ENCODE data around the gene USP36.

Gene USP36

DNA sequence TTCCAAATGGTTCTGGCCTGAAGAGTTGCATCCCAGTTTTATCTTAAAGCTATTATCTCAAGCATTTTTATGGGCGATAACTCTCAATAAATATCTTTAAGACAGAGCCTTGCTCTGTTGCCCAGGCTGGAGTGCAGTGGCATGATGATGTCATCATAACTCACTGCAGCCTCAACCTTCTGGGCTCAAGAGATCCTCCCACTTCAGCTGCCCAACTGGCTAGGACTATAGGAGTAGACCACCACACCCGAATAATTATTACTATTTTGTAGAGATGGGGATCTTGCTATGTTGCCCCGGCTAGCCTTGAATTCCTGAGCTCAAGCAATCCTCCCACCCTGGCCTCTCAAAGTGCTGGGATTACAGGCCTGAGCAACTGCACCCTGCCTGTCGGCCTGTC, 32.5 kb downstream of the USP36 start:
- DNase-seq: no peak

DNA sequence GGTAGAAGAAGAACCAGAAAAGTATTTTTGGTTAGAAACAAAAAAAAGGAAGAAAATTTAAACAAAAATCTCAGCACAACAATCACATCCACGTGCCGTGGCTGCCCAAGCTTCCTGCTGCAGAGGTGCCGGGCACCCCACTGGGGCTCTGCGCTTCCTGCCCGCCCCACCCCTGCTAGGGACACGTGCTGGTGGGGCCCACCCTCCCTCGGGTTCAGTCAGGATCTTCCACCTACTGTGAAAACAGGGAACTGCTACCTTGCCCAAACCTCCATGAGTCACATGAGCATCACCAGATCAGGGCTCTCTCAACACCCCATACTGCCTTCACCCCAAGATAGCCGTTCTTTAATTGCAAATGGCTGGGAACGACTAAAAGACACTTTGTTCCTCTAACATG, 34.2 kb downstream of the USP36 start:
- DNase-seq: peak; percentile 60

DNA sequence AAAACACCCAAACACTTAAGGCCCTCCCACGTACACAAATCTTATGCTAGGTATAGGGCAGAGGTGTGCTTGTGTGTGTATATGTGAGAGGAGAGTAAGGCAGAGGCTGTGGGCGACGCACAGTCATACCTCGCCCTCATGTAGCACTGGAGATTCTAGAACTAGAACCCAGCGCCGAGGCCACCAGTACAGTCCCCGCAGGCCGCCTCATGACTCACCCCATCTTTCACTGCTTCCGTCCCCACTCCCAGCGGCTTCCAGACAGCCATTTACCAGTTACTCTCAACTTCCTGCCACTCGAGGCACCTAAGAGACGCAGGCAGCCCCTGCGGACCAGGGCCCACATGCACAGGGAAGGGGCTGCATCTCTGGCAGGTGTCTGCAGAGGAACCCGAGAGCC, 35.3 kb downstream of the USP36 start:
- peak; percentile 81 for DNase-seq

DNA sequence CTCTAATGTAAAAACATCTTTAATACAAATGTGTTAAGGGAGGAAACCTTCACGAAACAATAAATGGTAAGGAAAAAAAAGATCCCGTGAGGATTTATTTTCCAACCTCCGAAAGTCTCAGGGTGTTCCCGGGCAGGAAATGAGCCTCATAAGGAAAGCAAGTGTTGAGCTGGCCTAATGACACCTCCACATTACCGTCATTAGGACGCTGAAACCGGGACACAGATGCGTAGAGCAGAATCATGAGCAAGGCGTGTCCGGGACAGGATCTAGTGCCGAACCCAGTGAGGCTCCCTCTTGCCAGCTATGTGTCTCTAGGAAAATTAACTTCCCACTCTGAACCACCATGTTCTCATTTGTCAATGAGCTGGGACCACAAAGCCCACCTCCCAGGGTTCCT, 35.8 kb downstream of the USP36 start:
- DNase-seq: peak; percentile 55

DNA sequence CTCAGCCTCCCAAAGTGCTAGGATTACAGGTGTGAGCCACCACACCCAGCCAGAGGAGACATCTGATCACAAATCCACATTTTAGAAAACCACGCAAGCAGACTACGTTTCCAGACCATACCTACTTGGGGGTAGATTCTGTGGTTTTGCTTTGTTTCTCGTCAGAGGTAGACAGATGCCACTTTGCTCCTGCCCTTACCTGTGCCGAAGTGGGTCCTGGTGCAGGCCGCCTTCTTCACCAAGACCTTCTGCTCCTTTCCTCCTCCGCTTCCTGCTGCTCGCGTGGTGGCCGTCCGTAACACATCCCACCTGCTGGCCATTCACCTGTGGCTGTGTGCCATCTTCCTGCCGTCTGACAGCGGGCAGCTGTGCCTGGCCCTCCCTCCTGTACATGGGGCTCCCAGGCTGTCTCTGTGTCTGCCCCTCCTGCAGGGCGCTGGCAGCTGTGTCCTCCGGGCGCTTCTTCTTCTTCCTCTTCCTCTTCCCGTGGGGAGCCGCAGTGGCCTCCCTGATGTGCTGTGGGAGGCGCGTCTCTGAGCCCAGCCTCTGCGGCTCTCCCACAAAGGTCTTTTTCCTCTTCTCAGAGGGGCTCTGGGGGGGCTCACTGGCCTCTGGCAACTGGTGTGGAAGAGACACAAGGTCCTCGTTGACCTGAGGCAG, 37.3 kb downstream of the USP36 start:
- DNase-seq: no peak

DNA sequence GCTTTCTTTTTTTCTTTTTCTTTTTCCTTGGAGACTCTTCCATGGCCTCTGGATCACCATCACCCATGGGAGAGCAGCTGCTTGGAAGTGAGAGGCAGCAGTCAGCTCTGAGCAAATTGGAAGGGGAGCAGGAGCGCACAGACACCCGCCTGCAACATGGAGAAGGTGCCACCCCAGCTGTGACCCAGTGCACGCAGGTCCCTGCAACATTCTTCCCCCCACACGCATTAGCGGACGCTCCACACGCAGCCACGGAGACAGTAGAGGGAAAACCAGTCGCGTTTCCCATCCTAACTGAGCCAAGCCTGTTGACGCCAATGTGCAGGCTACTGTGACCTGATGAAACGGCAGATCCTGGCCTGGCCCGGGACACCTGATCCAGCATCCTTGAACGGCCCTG, 38.2 kb downstream of the USP36 start:
- no peak for DNase-seq

DNA sequence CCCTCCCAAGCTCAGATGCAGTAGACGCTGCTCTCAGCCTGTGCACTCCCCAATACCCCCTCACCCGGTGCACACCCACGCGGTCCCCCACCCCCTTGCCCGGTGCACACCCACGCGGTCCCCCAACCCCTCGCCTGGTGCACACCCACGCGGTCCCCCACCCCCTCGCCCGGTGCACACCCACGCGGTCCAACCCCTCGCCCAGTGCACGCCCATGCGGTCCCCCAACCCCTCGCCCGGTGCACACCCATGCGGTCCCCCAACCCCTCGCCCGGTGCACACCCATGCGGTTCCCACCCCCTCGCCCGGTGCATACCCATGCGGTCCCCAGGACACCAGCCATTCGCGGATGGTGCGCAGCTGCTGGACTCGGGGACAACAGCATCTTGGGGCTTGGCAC, 38.6 kb downstream of the USP36 start:
- no peak for DNase-seq

DNA sequence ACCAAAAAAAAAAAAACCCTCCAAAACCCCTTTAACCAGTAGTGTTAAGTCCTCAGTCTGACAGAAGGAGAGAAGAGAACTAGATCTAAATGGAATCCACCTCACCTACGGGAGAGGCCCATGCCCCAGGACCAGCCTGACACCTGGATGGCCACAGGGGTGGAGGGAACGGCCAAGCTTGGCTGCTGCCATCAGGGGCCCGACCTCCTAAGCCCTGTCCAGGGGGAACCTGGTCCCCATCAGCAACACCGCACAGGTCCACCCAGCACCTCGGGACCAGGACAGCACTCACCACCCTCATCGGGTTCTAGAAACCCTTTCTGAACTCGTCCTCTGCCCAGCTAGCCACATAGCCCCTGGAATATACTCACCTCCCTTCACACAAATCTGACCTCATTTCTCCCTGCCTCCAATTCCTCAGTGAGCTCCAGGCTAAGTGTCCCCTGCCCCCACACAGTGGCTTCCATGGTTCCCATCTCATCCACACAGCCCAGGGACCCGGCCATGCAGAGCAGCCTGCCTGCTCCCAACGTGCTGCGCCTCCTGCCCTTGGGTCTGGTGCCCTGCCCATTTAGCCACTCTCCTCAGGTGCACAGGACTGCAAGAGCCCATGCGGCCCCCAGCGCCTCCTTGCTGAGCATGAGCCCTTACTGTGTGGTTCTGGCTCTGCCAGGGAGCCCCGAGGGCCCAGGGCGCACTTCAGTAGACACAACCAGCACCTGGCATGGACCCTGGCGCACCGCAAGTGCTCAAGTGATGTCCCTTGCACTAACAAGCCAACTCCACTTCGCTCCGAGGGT, 40.3 kb downstream of the USP36 start:
- no peak for DNase-seq

DNA sequence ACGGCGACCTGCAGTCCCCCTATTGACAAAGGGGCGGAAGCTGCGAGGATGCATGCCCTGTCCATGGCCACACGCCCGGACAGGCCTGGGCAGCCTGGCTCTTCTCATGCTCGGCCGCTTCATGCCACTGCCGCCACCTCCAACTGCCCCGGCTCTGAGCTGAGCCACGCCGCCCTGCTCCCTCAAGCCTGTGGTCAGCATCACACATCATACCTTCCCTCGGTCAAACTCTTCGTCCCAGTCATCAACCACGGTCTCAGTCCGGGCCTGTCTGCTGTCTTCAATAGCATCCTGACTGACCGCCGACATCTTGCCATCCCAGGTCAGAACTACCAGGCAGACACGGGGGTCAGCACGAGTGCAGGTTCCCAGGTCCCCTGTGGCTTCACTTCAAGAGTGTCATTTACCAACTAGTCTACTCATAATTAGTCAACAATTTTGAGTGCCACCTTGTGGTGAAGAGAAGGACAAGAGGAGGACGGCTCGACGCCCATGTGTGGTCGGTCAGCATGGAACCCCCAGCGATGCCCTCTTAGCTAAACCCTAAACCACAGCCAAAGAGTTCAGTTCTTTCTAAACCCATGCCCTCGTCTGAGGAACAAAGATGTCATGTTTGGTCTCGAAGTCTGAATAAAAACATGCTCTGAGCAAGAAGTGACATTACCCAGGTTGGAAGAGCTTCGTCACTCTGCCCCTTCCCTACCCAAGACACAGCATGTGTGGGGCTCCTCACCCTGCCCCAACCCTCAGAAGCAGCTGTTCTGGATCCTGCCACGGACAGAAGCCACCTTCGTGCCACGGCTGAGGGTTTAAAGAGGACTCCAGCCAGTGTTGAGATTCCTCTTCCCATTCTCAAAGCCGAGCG, 41.7 kb downstream of the USP36 start:
- peak; percentile 24 for DNase-seq

DNA sequence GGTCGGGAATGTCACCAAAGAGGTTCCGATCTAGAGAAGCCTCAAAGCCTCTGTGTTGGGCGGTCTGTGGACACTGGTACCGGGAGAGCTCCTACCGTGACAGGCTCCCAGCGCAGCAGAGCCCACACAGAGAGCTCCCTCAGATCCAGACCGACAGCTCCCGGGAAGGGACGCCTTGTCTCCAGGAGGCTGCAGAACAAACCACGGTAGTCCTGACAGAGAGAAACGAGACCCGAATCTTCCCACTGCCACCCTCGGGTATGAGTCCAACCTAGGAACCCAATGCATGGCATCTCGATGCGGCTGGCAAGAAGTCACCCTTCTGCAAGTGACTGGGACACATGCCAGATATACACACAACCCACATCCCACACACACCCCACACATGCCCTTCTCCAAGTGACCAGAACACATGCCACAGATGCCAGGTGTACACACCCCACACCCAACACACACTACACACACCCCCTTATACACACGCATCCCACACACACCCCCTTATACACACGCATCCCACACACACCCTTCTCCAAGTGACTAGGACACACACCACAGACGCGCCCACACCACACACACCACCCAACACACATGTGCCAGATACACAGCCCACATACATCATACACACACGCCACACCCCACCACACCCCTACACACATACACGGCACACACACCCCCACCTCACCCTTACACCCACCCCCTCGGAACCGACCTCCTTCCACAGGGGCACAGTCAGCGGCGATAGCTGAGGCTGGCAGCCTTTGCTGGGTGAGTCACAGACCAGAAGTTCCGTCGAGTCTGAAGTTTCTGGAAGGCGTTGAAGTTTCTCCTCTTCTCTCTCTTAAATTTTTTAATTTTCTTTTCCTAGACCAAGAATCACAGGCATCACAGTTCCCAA, 42.7 kb downstream of the USP36 start:
- peak; percentile 28 for DNase-seq

DNA sequence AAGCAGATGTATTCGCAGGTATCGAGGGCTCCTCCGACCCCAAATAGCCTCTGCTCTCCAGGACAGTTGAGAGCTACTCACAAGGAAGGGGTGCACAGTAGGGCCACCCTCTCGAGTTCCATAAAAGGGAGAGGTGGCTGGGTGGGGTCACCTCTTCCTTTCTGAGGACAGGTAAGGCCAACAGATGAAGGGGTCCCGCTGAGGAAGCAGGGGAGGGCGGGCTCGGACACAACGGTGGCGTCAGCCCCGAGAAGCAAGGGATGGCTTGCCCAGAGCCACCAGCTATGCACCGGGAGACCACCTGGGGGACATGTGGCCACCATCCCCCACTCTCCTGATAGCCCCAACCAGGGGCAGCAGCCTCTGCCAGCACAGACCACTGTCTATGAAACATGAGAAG, 43.4 kb downstream of the USP36 start:
- DNase-seq: no peak

DNA sequence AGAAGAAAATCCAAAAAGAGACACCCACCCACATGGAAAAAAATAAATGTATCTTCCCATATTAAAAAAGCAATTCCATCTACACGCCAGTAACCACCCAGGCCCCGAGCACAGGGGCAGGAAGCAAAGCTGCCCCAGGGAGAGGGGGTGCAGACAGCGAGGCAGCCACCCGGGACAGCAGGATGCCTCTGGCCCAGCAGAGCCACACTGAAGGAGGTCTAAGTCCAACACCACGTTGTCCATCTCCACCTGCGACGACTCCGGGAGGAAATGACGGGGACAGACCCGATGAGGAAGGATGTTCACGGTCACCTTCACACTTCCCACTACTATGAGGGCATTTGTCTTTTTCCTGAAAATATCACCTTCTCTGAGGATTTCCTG, 44.1 kb downstream of the USP36 start:
- DNase-seq: no peak

DNA sequence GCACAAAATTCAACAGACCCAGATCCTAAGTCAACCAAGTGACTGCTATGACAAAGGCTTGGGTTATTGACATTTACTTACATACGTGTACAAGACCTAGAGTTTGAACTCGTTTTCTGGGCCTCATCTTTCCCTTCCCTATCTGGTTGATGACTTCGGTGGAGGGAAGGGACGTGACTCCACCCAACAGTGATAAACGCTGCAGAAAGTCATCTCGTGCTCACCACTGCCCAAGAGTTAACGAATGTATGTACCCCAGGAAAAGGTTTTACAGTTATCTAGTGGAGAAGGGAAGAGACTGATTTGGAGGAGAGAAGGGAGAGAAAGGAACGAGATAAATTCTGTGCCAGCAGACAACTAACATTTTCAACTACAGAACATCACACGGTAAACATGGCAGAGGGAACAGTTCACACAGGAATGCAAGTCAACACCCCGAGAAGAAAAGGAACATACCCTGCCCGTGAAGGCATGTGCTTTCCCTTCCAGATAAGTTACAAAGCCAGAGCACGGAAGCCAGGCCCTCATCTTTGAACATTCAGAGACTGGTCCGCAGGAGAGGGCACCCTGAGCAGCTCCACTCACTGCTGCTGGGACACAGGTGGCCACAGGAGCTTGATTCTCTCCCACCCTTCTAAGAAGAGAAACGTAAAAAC, 44.6 kb downstream of the USP36 start:
- no peak for DNase-seq

DNA sequence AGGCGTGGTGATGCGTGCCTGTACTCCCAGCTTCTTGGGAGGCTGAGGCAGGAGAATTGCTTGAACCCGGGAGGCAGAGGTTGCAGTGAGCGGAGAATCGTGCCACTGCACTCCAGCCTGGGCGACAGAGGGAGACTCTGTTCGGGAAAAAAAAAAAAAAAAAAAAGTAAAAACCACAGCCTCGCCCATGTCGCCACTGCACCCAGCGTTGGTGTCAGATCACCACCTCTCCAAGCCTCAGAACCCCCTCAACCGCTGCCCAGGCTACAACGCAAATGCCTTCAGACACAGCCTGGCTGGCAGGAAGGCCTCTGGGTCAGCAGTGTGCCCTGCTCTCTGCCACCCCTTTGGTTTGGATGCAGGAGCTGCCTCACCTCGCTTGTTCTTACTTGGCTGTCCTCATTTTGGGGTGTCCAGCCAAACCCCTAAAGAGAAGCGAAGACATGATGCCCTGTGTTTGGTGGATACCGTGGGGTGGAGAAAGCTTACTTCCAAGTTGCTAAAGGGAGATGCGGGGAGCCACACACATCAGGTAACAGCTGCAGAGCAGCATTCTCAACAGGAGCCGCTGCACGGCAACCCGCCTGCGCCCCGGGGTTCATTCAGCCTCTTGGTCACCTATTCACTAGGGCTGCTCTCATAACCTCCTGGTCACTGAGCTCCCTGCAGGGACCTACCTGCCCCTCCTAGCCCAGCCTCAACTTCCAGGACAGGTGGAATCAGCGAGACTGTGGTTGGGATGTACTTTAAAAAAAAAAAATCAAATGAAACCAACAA, 45.6 kb downstream of the USP36 start:
- DNase-seq: no peak

DNA sequence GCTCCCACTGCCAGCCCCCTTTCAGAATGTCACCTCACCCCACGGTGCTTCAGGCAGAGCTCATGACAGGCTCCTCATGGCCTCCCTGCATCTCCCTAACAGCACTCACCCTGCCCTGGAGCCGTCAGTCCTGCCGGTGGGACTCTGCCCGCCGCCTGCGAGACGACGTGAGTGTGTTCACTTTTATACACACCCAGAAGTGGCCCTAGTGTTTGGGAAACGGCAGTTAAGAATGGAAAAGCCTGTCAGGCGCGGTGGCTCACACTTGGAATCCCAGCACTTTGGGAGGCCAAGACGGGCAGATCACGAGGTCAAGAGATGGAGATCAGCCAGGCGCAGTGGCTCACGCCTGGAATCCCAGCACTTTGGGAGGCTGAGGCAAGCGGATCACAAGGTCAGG, 46.2 kb downstream of the USP36 start:
- no peak for DNase-seq

DNA sequence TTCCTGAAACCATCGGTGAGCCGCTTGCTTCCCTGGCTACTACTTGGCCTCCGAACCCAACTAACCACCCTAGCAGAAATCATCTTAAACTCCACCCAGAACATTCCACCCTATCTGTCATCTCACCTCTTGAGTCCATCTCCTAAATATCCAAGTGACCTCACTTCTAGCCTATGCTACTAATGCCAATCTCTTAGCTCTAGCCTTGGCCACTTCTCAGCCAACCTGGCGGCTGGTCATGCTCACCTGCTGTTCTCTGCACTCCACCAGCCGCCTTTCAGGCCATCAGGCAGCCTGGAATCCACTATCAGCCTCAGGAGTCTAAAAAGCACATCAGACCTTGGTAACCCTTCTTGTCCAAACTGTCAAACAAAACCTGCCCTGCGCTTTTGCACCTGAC, 46.6 kb downstream of the USP36 start:
- DNase-seq: no peak

DNA sequence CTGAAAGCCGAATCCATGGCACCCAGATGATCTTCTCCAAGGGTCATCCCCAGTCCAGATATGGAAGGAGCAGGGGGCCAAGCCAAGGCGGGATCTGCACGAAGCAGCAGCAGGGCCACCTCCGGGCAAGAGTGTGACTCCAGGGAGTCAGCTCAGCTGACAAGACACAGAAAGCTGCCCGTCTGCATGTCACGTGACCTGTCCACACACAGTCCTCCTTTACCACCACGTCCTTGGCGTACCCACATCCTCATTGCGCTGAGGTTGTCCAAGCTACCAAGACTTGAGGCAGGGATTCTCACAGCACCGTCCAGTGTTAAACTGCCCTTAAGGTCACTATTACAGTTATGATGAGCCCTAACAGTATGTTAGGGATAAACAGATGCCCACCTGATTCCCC, 47.2 kb downstream of the USP36 start:
- DNase-seq: no peak

DNA sequence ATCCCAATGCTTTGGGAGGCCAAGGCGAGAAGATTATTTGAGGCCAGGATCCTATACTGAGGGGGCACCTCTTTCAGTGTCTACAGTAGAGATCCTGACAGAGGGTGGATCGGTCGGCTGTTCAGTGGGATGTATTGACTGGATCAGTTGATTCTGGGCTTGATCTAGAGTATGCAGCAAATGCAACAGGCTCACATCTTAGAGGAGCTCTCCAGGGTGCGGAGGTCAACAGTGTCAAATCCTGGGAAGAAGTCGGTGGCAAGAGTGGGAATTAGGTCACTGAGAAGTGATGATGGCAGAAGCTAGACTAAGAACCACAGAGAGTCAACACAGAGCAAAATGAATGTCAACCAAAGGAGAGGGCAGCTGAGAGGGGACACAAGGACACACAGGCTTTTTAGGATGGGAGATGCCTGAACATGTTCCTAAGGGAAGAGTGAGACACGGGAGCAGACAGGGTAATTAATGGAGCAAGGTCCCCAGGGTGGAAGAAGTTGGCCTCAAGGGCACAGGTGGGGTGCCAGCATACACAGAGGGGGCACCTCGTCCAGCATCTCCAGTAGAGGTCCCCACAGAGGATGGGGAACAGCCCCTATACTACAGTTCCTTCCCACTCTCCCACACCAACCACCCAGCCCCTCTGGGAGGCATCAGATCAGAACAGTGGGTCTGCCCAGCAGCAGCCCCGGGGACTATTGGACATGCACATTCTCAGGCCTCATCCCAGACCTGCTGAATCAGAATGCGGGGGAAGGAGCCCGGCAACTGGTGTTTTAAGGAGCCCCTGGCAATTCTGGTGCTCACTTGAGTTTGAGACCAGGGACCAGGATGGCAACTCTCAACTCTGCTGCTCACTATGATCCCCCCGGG, 48.5 kb downstream of the USP36 start:
- no peak for DNase-seq

DNA sequence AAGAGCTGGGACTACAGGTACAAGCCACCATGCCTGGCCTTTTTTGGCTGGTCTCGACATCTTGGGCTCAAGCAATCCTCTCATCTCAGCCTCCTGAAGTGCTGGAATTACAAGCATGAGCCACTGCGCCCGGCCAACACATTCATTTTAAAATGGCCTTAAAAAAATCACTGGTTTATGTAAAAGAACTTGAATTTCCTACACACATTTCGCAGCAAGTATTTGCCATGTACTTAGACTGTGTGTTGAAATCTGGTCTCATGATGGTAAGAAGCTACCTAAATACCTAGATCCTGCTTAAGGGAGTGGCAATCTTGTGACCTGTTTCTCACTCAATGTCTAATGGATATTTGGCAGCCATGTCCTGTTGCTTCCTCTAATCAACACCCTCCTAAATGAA, 50.1 kb downstream of the USP36 start:
- DNase-seq: no peak

DNA sequence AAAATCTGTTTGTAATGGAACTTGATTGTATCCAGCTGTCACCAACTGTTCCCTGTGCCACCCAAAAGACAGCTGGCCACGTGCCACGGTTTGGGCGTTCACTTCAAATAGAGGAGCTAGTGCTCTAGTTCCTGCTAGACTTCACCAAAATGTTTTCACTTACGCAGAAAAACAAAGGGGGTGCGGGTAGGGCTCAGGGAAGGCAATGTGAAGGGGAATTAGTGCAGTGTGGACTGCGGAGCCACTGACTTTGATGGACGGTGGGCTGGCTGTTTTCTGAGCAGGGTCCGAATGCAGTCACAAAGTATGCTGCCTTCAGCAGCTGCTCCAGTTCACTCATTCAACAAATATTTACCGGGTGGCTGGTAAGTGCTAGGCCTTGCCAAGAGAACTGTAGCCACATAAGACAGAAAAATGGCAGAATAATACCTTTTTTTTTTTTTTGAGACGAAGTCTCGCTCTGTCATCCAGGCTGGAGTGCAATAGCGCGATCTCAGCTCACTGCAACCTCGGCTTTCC, 50.9 kb downstream of the USP36 start:
- DNase-seq: no peak
